GM19455 (cell line): ENCODE data around the gene MRTO4.
"Not testable (repeated sequence)": the region's sequence is repeated elsewhere in the genome, so short reads cannot be mapped to it uniquely, and the experiment has no call there.

Source experiments
- ATAC-seq: cut with Tn5 transposase; IDR thresholded peaks from one replicate; pipeline ENCODE4 v1.9.1; 2021; ENCODE audit not compliant: unreplicated experiment

The MRTO4 gene

GRCh38 chr1:19222979-19223824 is 28.4 kb upstream of the MRTO4 start:
- ATAC-seq: no peak

GRCh38 chr1:19229229-19229628 is 22.4 kb upstream of the MRTO4 start:
- ATAC-seq: no peak

- no peak for ATAC-seq
Measured at GRCh38 chr1:19229828-19230325, 21.7 kb upstream of the MRTO4 start.

GRCh38 chr1:19231736-19232523 is 19.7 kb upstream of the MRTO4 start:
- not testable (repeated sequence) for ATAC-seq

GRCh38 chr1:19232524-19232846 is 19.1 kb upstream of the MRTO4 start:
- ATAC-seq: no peak

GRCh38 chr1:19234224-19234623 is 17.4 kb upstream of the MRTO4 start:
- no peak for ATAC-seq

- no peak for ATAC-seq
Measured at GRCh38 chr1:19239876-19240275, 11.7 kb upstream of the MRTO4 start.

- ATAC-seq: peak; percentile 59
Measured at GRCh38 chr1:19240673-19241538, 10.7 kb upstream of the MRTO4 start.

GRCh38 chr1:19250629-19251304 is 838 bp upstream of the MRTO4 start:
- ATAC-seq: no peak

- ATAC-seq: no peak
Measured at GRCh38 chr1:19254416-19254815, 2.8 kb downstream of the MRTO4 start.

- ATAC-seq: no peak
Measured at GRCh38 chr1:19255288-19255687, 3.7 kb downstream of the MRTO4 start.

GRCh38 chr1:19256301-19256700 is 4.7 kb downstream of the MRTO4 start:
- not testable (repeated sequence) for ATAC-seq

GRCh38 chr1:19257178-19257914 is 5.7 kb downstream of the MRTO4 start:
- ATAC-seq: no peak

- ATAC-seq: no peak
Measured at GRCh38 chr1:19258353-19258752, 6.7 kb downstream of the MRTO4 start.

GRCh38 chr1:19260211-19261138 is 8.9 kb downstream of the MRTO4 start:
- ATAC-seq: no peak

GRCh38 chr1:19262047-19262446 is 10.4 kb downstream of the MRTO4 start:
- ATAC-seq: no peak

GRCh38 chr1:19262744-19263143 is 11.1 kb downstream of the MRTO4 start:
- no peak for ATAC-seq

GRCh38 chr1:19268445-19268844 is 16.8 kb downstream of the MRTO4 start:
- no peak for ATAC-seq
